Amniotic epithelial cell (primary cell): ENCODE measurements around the gene SHANK1.
"Not testable (repeated sequence)": the region's sequence is repeated elsewhere in the genome, so short reads cannot be mapped to it uniquely, and the experiment has no call there.

Experiments
- DNase-seq: peaks from one replicate; pipeline ENCODE4 v3.0.0-alpha.2; 2010; ENCODE audit warnings: low read depth

The SHANK1 gene

GRCh38 chr19:50633973-50634372 is 85.6 kb downstream of the SHANK1 start:
- DNase-seq, result no peak

GRCh38 chr19:50633359-50633758 is 86.2 kb downstream of the SHANK1 start:
- no peak for DNase-seq

GRCh38 chr19:50632151-50632835 is 87.3 kb downstream of the SHANK1 start:
- no peak for DNase-seq

- no peak for DNase-seq
These were observed 89.8 kb downstream of the SHANK1 start for GRCh38 chr19:50629801-50630200.

GRCh38 chr19:50629194-50629593 is 90.4 kb downstream of the SHANK1 start:
- DNase-seq, result no peak

- DNase-seq, result no peak
These were observed 91.1 kb downstream of the SHANK1 start for GRCh38 chr19:50628551-50628950.

GRCh38 chr19:50628146-50628545 is 91.5 kb downstream of the SHANK1 start:
- DNase-seq, result no peak

GRCh38 chr19:50626795-50627194 is 92.8 kb downstream of the SHANK1 start:
- DNase-seq, result no peak

- no peak for DNase-seq
These were observed 93.6 kb downstream of the SHANK1 start for GRCh38 chr19:50626011-50626410.

- no peak for DNase-seq
These were observed 94.5 kb downstream of the SHANK1 start for GRCh38 chr19:50624949-50625600.

- not testable (repeated sequence) for DNase-seq
These were observed 99.2 kb downstream of the SHANK1 start for GRCh38 chr19:50620394-50620906.

GRCh38 chr19:50619184-50619583 is 100.4 kb downstream of the SHANK1 start:
- not testable (repeated sequence) for DNase-seq

GRCh38 chr19:50618379-50618778 is 101.2 kb downstream of the SHANK1 start:
- DNase-seq, result not testable (repeated sequence)

GRCh38 chr19:50612504-50613404 is 106.8 kb downstream of the SHANK1 start:
- DNase-seq, result not testable (repeated sequence)
